ENCODE measurements around the gene ACADVL. TPM values are rescaled to one million over a fixed set of nuclear protein-coding genes. Genes with fewer than 3 reads are reported as not detected.

Gene ACADVL
- total RNA-seq, 1 experiment from 2014 or later = 349 TPM

GRCh38 chr17:7251661-7252175 lies 32.0 kb downstream of the ACADVL start, which contains the start of gene CTDNEP1:
TSS of gene CTDNEP1 (minus strand) at chr17:7251734. CDS start at chr17:7251296, 438 bp downstream.
- peak; percentile 99 for DNase-seq (ENCODE audit: low spot score)

GRCh38 chr17:7252176-7253043 lies 32.7 kb downstream of the ACADVL start, which contains the start of gene ELP5:
TSS of gene ELP5 (plus strand) at chr17:7252215. CDS start at chr17:7252551, 336 bp downstream.
- DNase-seq (ENCODE audit: low spot score) = peak; percentile 92

GRCh38 chr17:7253082-7253481 lies 33.3 kb downstream of the ACADVL start:
- DNase-seq (ENCODE audit: low spot score) = no peak

GRCh38 chr17:7254511-7254910 lies 34.8 kb downstream of the ACADVL start:
- no peak for DNase-seq (ENCODE audit: low spot score)

GRCh38 chr17:7256766-7257456 lies 37.2 kb downstream of the ACADVL start:
- DNase-seq (ENCODE audit: low spot score) = no peak

GRCh38 chr17:7258731-7259554 lies 39.2 kb downstream of the ACADVL start:
- DNase-seq (ENCODE audit: low spot score) = no peak

GRCh38 chr17:7259555-7259889 lies 39.8 kb downstream of the ACADVL start:
- no peak for DNase-seq (ENCODE audit: low spot score)

- DNase-seq (ENCODE audit: low spot score) = no peak
Measured at GRCh38 chr17:7260151-7260550, 40.4 kb downstream of the ACADVL start.

GRCh38 chr17:7260651-7261378 lies 41.1 kb downstream of the ACADVL start:
- no peak for DNase-seq (ENCODE audit: low spot score)

- no peak for DNase-seq (ENCODE audit: low spot score)
Measured at GRCh38 chr17:7261379-7262191, 41.8 kb downstream of the ACADVL start.

GRCh38 chr17:7262192-7262934 lies 42.6 kb downstream of the ACADVL start, which contains the start of gene CLDN7:
TSS of gene CLDN7 (minus strand) at chr17:7262478. CDS start at chr17:7262043, 435 bp downstream.
- DNase-seq (ENCODE audit: low spot score) = no peak

GRCh38 chr17:7262935-7263800 lies 43.4 kb downstream of the ACADVL start:
- no peak for DNase-seq (ENCODE audit: low spot score)

GRCh38 chr17:7263801-7264078 lies 44.0 kb downstream of the ACADVL start:
- no peak for DNase-seq (ENCODE audit: low spot score)

GRCh38 chr17:7266784-7267183 lies 47.0 kb downstream of the ACADVL start:
- DNase-seq (ENCODE audit: low spot score) = no peak

All from A172 (cell line).